PC-3 (cell line): Measurements from ENCODE around the gene APBB2.

Experiments
- CTCF ChIP-seq: fragments of 300-600 bp; sonication (generic); conservative IDR thresholded peaks from 2 replicates; pipeline ENCODE4 v1.5.1; 2017; ENCODE audit warnings: antibody characterized with exemption, low read depth, mild to moderate bottlenecking, low read length
- EZH2 ChIP-seq: fragments of 300-600 bp; sonication (generic); IDR thresholded peaks from one replicate; pipeline ENCODE4 v1.6.1; 2017; ENCODE audit warnings: antibody characterized with exemption, mild to moderate bottlenecking, low read length; ENCODE audit not compliant: unreplicated experiment
- EZH2phosphoT487 ChIP-seq: fragments of 300-600 bp; sonication (generic); IDR thresholded peaks from 2 replicates; pipeline ENCODE4 v1.6.1; 2018; ENCODE audit warnings: mild to moderate bottlenecking, antibody characterized with exemption, low read length, borderline replicate concordance

GRCh38 chr4:41074215-41074614 lies 140.1 kb downstream of the APBB2 start:
- TF ChIP-seq CTCF (no peak), EZH2phosphoT487 (no peak), EZH2 (no peak)
